K562 (cell line): ENCODE data around the gene CCL27. TPM values are rescaled to one million over a fixed set of nuclear protein-coding genes. Genes with fewer than 3 reads are reported as not detected.
A peak's percentile ranks its signal among the peaks of the same experiment; 100 is the strongest.

Experiments used
- BHLHE40 ChIP-seq: IDR thresholded peaks from 2 replicates; pipeline ENCODE4 v1.6.1; 2011; ENCODE audit warnings: low read length, improper control_type of control experiment
- C11orf30 ChIP-seq: fragments of 450-650 bp; IDR thresholded peaks from 2 replicates; pipeline ENCODE4 v1.6.1; 2016; ENCODE audit warnings: low read depth, mild to moderate bottlenecking
- CC2D1A ChIP-seq: fragments of 450-650 bp; IDR thresholded peaks from 2 replicates; pipeline ENCODE4 v1.6.1; 2017; ENCODE audit warnings: mild to moderate bottlenecking
- CEBPB ChIP-seq: fragments of 450-650 bp; IDR thresholded peaks from 2 replicates; pipeline ENCODE4 v1.6.1; 2016; ENCODE audit warnings: missing genetic modification characterization, missing compliant biosample characterization
- ESRRA ChIP-seq: fragments of 450-650 bp; IDR thresholded peaks from 2 replicates; pipeline ENCODE4 v1.6.1; 2014; ENCODE audit warnings: low read depth, mild to moderate bottlenecking, moderate library complexity, borderline replicate concordance
- GATAD2B ChIP-seq: fragments of 450-650 bp; IDR thresholded peaks from 2 replicates; pipeline ENCODE4 v1.6.1; 2017; ENCODE audit warnings: mild to moderate bottlenecking, borderline replicate concordance
- GTF2F1 ChIP-seq: IDR thresholded peaks from 2 replicates; pipeline ENCODE4 v1.6.1; 2011; ENCODE audit warnings: low read depth, low read length, improper control_type of control experiment
- HES1 ChIP-seq: fragments of 450-650 bp; IDR thresholded peaks from 2 replicates; pipeline ENCODE4 v1.6.1; 2016; ENCODE audit warnings: low read depth, mild to moderate bottlenecking, moderate library complexity
- HLTF ChIP-seq: fragments of 450-650 bp; IDR thresholded peaks from 2 replicates; pipeline ENCODE4 v1.6.1; 2016
- HMGN3 ChIP-seq: IDR thresholded peaks from 2 replicates; pipeline ENCODE4 v1.6.1; 2011; ENCODE audit warnings: borderline replicate concordance, low read depth, mild to moderate bottlenecking, mixed read lengths, low read length; ENCODE audit not compliant: insufficient read length; ENCODE audit errors: extremely low read depth
- KAT7 ChIP-seq: sonication (generic); formaldehyde crosslinking; IDR thresholded peaks from 2 replicates; pipeline ENCODE4 v1.8.0; 2022; ENCODE audit warnings: missing genetic modification reagents, mild to moderate bottlenecking, borderline replicate concordance
- MTA2 ChIP-seq: fragments of 450-650 bp; IDR thresholded peaks from 2 replicates; pipeline ENCODE4 v1.6.1; 2016; ENCODE audit warnings: low read depth
- NFIC ChIP-seq: fragments of 450-650 bp; IDR thresholded peaks from 2 replicates; pipeline ENCODE4 v1.6.1; 2017; ENCODE audit warnings: mild to moderate bottlenecking, inconsistent platforms
- NUFIP1 ChIP-seq: fragments of 450-650 bp; IDR thresholded peaks from 2 replicates; pipeline ENCODE4 v1.6.1; 2018; ENCODE audit not compliant: partially characterized antibody
- PHB2 ChIP-seq: fragments of 450-650 bp; IDR thresholded peaks from 2 replicates; pipeline ENCODE4 v1.6.1; 2017; ENCODE audit warnings: low read depth
- PYGO2 ChIP-seq: fragments of 450-650 bp; IDR thresholded peaks from 2 replicates; pipeline ENCODE4 v1.6.1; 2016; ENCODE audit warnings: mild to moderate bottlenecking, missing genetic modification characterization, moderate library complexity, missing compliant biosample characterization
- STAG1 ChIP-seq: sonication (generic); formaldehyde crosslinking; IDR thresholded peaks from 2 replicates; pipeline ENCODE4 v1.5.0; 2020; ENCODE audit warnings: missing genetic modification reagents, borderline replicate concordance
- TAF1 ChIP-seq: IDR thresholded peaks from 2 replicates; pipeline ENCODE4 v1.6.1; 2011; ENCODE audit warnings: mild to moderate bottlenecking, low read length, moderate library complexity; ENCODE audit not compliant: insufficient read depth, control insufficient read depth, severe bottlenecking; ENCODE audit errors: extremely low read depth
- ZNF324 ChIP-seq: fragments of 250-450 bp; sonication (Bioruptor Pico); IDR thresholded peaks from 2 replicates; pipeline ENCODE4 v1.4.0; 2020; ENCODE audit warnings: mild to moderate bottlenecking
- ZNF408 ChIP-seq: fragments of 250-450 bp; sonication (Bioruptor Pico); IDR thresholded peaks from 2 replicates; pipeline ENCODE4 v1.4.0; 2020; ENCODE audit warnings: low read depth, mild to moderate bottlenecking, moderate library complexity
- ZNF77 ChIP-seq: fragments of 250-450 bp; sonication (Bioruptor Pico); IDR thresholded peaks from 2 replicates; pipeline ENCODE4 v1.5.0; 2020
- polyA plus RNA-seq, 8 experiments: library from polyadenylated mRNA; depleted of rRNA in 4 of 8; stranded (reverse) in 5 of 8; unstranded in 3 of 8; fragments of >200 nt; fragmentation: Nextera tagmentation in 2 of 8; fragmentation: Illumina TruSeq in 1 of 8; extraction: Ambion mirVana in 2 of 8; extraction: Trizol in 1 of 8; gene quantifications; 2 replicates each; pipeline versions ENCODE4 v1.2.1 to v1.2.3, GENCODE V29; 2011 to 2014; ENCODE audit warnings: inconsistent platforms in 1 of 8, missing spikeins in 1 of 8
- total RNA-seq, 7 experiments: library from RNA; depleted of rRNA in 6 of 7; stranded (reverse); fragments of >200 nt in 6 of 7; fragmentation: Illumina TruSeq in 2 of 7; extraction: Trizol in 2 of 7; gene quantifications; 2 replicates each; pipeline versions ENCODE4 v1.2.1 to v1.2.3, GENCODE V29; 2011 to 2021; ENCODE audit warnings: low replicate concordance in 1 of 7
- TF ChIP-seq, protein P1 (sequence below): fragments of 450-650 bp; formaldehyde crosslinking; IDR thresholded peaks from 2 replicates; pipeline ENCODE4 v1.4.0; 2020; ENCODE audit warnings: mild to moderate bottlenecking, mixed read lengths
- TF ChIP-seq, protein P2 (sequence below): fragments of 250-450 bp; sonication (Bioruptor Pico); IDR thresholded peaks from 2 replicates; pipeline ENCODE4 v1.5.1; 2021; ENCODE audit warnings: mild to moderate bottlenecking
- TF ChIP-seq, protein P3 (sequence below), 2 experiments: IDR thresholded peaks; 2 replicates each; pipeline ENCODE4 v1.6.1; 2012; ENCODE audit warnings: improper control_type of control experiment in 2 of 2, low read depth in 2 of 2, low read length in 2 of 2, borderline replicate concordance in 1 of 2

The CCL27 gene
- total and polyA plus RNA-seq, 9 of the 15 experiments (the other 6 are each of a cell fraction or from before 2014, with no cell fraction given), result 0.10 to 0.53 (median 0.27) TPM; not detected in 5

- TF ChIP-seq HES1, result no peak
- TF ChIP-seq HLTF, result no peak
- TF ChIP-seq TAF1, result no peak
- no peak for TF ChIP-seq KAT7 (CRISPR knock-in tag)
- TF ChIP-seq ZNF324, result no peak
- no peak for TF ChIP-seq GTF2F1
- no peak for TF ChIP-seq PHB2
- no peak for TF ChIP-seq MTA2
- TF ChIP-seq, protein P1, sequence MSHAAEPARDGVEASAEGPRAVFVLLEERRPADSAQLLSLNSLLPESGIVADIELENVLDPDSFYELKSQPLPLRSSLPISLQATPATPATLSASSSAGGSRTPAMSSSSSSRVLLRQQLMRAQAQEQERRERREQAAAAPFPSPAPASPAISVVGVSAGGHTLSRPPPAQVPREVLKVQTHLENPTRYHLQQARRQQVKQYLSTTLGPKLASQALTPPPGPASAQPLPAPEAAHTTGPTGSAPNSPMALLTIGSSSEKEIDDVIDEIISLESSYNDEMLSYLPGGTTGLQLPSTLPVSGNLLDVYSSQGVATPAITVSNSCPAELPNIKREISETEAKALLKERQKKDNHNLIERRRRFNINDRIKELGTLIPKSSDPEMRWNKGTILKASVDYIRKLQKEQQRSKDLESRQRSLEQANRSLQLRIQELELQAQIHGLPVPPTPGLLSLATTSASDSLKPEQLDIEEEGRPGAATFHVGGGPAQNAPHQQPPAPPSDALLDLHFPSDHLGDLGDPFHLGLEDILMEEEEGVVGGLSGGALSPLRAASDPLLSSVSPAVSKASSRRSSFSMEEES (CRISPR knock-in tag), result peak; percentile 93
- no peak for TF ChIP-seq ZNF408 (CRISPR knock-in tag)
- TF ChIP-seq NUFIP1, result no peak
- TF ChIP-seq CEBPB (tag), result no peak
- TF ChIP-seq GATAD2B, result no peak
- TF ChIP-seq NFIC, result peak; percentile 89
- TF ChIP-seq C11orf30, result no peak
- TF ChIP-seq, protein P2, sequence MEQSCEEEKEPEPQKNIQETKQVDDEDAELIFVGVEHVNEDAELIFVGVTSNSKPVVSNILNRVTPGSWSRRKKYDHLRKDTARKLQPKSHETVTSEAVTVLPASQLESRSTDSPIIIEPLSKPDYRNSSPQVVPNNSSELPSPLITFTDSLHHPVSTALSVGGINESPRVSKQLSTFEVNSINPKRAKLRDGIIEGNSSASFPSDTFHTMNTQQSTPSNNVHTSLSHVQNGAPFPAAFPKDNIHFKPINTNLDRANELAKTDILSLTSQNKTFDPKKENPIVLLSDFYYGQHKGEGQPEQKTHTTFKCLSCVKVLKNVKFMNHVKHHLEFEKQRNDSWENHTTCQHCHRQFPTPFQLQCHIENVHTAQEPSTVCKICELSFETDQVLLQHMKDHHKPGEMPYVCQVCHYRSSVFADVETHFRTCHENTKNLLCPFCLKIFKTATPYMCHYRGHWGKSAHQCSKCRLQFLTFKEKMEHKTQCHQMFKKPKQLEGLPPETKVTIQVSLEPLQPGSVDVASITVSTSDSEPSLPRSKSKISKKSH (CRISPR knock-in tag), result no peak
- TF ChIP-seq BHLHE40, result peak; percentile 92
- TF ChIP-seq ZNF77 (CRISPR knock-in tag), result no peak
- no peak for TF ChIP-seq ESRRA
- no peak for TF ChIP-seq PYGO2 (tag)
- TF ChIP-seq CC2D1A, result no peak
- peak; percentile 60 for TF ChIP-seq HMGN3
- TF ChIP-seq, protein P3, sequence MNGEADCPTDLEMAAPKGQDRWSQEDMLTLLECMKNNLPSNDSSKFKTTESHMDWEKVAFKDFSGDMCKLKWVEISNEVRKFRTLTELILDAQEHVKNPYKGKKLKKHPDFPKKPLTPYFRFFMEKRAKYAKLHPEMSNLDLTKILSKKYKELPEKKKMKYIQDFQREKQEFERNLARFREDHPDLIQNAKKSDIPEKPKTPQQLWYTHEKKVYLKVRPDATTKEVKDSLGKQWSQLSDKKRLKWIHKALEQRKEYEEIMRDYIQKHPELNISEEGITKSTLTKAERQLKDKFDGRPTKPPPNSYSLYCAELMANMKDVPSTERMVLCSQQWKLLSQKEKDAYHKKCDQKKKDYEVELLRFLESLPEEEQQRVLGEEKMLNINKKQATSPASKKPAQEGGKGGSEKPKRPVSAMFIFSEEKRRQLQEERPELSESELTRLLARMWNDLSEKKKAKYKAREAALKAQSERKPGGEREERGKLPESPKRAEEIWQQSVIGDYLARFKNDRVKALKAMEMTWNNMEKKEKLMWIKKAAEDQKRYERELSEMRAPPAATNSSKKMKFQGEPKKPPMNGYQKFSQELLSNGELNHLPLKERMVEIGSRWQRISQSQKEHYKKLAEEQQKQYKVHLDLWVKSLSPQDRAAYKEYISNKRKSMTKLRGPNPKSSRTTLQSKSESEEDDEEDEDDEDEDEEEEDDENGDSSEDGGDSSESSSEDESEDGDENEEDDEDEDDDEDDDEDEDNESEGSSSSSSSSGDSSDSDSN (IDR thresholded peaks at IDR 0.05; ENCODE audit: borderline replicate concordance in 1 of 2, low read depth in 2 of 2, low read length in 2 of 2), result peak; percentile 59 to 71; a peak in 3 of 4 replicates
- TF ChIP-seq STAG1 (CRISPR knock-in tag), result no peak
Measured at GRCh38 chr9:34646211-34647083, 16.0 kb downstream of the CCL27 start, which contains the start of gene GALT (continued).
